Measurements from ENCODE around the gene APH1A.

- TF ChIP-seq CTCF (IDR thresholded peaks at IDR 0.05; ENCODE audit: low read length) (no peak), EZH2 (IDR thresholded peaks at IDR 0.05; ENCODE audit: borderline replicate concordance, low read length) (no peak)
Observed at GRCh38 chr1:150268705-150269403, at the start of gene APH1A.

Measured in OCI-LY1 (cell line).